Activated T-cell treated with anti-CD3 and anti-CD28 coated beads, Interleukin-2, amount 50 U/mL, for 48 hours (primary cell): ENCODE data around the gene PCDHA1.

ENCODE experiments used
- DNase-seq, 2 experiments: peaks; one replicate each; pipeline ENCODE4 v3.0.0-alpha.2; 2020

PCDHA1 gene

DNA sequence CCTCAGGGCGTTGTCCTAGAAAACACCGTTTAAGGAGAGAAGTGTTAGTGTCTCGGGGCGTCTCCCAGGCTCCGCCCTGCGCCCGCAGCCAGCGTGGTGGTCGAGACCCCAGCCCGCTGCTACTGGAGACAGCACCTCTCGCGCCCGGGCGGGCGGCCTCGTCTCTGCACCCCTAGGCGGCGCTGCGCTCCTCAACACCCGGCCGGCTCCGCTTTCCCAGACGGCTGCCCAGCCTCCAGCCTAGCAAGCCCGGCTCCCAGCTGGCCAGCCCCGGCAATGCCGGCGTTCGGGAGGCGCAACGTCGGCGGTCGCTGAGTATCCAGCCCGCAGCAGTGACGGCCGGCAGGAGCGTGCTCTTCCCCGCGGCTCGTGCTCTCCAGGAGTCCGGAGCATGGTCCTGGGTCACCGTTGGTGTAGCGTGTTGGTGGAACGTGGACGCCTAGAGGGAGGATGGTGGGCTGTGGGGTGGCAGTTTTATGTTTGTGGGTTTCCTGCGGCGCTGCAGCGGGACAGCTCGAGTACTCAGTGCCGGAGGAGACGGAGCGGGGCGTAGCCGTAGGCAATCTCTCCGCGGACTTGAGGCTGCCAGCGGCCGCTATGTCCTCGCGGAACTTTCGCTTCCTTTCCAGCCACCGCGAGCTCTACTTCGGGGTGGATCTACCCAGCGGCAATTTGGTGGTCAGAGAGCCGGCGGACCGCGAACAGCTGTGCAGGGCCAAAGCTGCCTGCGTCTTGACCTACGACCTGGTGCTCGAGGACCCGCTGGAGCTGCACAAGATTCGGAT, 140.7 kb downstream of the PCDHA1 start:
- DNase-seq = peak; percentile 53 to 63

DNA sequence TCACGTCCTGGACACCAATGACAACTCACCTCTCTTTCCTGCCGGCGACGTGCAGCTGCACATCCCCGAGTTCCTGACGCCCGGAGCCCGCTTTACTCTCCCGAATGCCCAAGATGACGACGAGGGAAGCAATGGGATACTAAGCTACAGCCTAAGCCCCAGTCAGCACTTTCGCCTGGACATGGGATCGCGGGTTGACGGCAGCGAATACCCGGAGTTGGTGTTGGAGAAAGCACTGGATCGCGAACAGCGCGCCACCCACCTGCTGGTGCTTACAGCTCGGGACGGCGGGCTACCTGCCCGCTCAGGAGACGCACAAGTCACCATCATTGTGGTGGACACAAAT, 141.3 kb downstream of the PCDHA1 start:
- no peak for DNase-seq

GRCh38 chr5:140934964-140935606, 149.1 kb downstream of the PCDHA1 start:
- DNase-seq = no peak

DNA sequence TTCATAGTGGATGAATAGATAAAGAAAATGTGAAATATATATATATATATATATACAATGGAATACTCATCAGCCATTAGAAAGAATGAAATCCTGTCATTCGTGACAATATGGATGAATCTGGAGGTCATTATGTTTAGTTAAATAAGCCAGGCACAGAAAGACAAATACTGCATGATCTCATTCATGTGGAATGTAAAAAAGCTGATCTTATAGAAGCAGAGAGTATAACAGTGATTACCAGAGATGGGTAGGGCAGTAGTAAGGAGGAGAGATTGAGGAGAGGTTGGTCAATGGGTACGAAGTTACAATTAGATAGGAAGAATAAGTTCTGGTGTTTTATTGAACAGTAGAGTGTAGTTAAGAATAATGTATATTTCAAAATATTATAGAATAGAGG, 160.6 kb downstream of the PCDHA1 start:
- no peak for DNase-seq

DNA sequence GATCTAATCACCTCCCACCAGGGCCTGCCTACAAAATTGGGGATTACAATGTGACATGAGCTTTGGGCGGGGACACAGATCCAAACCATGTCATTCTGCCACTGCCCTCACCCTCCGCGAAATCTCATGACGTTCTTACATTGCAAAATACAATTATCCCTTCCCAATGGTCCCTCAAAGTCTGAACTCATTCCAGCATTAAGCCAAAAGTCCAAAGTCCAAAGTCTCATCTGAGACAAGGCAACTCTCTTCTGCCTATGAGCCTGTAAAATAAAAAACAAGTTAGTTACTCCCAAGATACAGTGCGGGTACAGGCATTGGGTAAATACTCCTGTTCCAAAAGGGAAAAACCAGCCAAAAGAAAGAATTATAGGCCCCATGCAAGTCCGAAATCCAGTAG, 165.7 kb downstream of the PCDHA1 start:
- DNase-seq = no peak

- DNase-seq = no peak
These were observed 167.3 kb downstream of the PCDHA1 start for GRCh38 chr5:140953234-140953633.

GRCh38 chr5:140962190-140962589, 176.2 kb downstream of the PCDHA1 start:
- no peak for DNase-seq

DNA sequence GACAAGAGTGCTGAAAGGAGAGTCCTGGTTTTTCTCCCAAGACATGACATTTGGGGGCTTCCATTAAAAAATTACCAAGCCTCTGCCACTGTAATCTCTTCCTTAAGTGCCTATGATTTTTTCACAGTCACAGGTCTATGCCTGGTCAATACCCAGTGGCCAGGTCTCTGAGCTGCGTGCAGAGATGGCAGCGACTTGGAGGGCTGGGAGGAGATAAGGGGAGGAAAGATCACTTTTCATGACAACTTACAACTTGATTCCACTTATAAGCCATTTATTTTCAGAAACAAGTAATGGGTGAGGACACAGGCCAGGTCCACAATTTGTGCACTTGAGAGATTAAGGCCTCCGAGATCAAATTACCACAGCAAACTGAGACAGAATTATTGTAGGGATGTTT, 178.4 kb downstream of the PCDHA1 start:
- DNase-seq = no peak

DNA sequence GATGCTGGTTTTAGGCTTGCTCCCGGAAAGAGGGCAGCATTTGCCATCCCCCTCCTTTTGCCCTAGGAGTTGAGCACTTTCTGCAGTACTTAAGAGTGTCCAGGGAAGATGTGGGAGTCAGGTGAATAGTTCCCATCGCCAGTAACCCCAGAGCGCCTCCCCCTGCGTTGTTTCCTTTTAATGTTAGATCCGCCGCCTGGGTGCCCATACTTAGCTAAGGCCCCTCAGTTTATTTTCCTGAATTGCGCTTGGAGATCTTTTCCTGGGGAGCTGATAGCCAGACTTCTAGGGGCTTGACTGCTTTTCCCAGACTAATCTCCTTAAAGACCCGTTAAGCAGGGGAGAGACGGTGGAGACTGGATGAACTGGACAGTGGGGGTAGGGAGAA, 180.0 kb downstream of the PCDHA1 start:
- no peak for DNase-seq

DNA sequence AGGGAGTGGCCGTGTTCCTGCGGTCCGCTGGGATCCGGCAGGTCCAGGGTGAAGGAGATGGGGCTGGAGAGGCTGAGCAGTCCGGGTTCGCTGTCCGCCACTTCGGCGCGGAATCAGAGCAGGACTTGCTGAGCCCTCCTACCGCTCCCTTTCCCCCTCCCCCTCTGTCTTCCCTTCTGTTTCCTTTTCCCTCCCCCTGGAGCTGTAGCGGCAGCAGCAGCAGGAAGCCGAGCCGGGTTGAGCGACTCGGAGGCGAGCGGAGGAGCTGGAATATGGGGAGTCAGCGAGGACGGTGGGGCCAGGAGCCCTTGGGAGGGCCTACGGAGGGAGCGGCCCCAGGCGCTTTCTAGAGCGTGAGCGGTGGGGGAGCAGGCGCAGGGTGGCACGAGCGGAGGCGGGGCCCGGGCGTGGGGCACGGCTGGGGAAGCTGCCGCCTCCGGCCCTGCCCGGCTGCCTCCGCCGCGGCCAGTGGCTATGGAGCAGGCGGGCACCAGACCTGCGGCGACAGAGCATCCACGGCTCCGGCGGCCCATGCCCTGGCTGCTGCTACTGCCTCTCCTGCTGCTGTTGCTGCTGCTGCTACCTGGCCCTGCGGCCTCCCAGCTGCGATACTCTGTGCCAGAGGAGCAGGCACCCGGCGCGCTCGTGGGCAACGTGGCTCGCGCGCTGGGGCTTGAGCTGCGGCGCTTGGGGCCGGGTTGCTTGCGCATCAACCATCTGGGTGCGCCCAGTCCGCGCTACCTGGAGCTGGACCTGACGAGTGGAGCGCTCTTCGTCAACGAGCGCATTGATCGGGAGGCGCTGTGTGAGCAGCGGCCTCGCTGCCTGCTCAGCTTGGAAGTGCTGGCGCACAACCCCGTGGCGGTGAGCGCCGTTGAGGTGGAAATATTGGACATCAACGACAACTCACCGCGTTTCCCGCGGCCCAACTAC, 180.6 kb downstream of the PCDHA1 start, which contains the start of gene PCDHAC2:
Gene PCDHAC2, plus strand, starts transcription at position 184 of the 933 bp plus-strand sequence. Its CDS starts 291 bp downstream, at position 475.
- no peak for DNase-seq

DNA sequence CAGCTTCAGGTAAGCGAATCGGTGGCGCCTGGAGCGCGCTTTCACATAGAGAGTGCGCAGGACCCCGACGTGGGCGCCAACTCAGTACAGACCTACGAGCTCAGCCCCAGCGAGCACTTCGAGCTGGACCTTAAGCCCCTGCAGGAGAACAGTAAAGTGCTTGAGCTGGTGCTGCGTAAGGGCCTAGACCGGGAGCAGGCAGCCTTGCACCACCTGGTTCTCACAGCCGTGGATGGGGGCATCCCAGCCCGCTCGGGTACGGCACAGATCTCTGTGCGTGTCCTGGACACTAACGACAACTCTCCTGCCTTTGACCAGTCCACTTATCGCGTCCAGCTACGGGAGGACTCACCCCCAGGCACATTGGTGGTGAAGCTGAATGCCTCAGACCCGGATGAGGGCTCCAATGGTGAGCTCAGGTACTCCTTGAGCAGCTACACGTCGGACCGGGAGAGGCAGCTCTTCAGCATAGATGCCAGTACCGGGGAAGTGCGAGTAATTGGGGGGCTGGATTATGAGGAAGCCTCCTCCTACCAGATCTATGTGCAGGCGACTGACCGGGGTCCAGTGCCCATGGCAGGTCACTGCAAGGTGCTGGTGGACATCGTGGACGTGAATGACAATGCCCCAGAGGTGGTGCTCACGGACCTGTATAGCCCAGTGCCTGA, 181.4 kb downstream of the PCDHA1 start:
- no peak for DNase-seq

GRCh38 chr5:140969880-140970279, 183.9 kb downstream of the PCDHA1 start:
- DNase-seq = no peak

GRCh38 chr5:140973550-140973949, 187.6 kb downstream of the PCDHA1 start:
- no peak for DNase-seq

GRCh38 chr5:140977003-140977402, 191.1 kb downstream of the PCDHA1 start:
- no peak for DNase-seq

DNA sequence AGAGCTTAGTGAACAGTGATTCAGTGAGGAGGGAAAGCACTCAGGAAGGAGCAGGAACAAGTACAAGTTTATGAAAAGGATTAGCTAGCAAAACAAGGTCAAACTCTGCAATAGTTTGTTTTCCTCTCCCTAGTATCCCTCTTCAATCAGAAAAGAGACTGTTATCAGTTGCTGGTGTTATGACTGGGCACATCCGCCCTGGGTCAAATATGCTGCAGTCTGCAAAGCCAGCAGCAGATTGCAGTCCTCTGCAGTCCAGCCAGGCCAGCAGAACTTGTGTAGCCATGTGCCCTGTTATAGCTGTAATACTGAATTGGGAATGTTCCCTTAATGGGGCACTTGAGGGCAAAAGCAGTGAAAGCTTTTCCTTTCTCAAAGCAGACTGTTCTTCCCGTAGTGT, 192.3 kb downstream of the PCDHA1 start:
- DNase-seq = no peak

DNA sequence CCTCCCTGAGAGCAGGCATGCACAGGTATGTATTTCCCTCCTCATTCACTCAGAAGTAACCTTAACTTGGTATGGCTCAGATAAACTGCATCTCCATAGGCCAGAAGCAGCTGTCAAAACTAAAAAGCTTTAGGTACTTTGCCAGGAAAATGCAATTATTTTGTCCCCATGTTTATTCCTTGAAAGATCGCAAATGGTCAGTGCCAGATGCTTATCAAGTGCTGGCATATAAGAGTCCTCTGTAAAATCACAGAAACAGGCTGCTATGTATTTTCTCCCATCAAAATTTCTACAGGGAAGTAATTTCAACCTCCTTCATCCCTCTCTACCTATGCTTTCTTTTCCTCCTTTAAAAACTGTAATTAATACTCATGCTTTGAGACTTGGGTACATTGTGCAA, 193.0 kb downstream of the PCDHA1 start:
- DNase-seq = no peak

DNA sequence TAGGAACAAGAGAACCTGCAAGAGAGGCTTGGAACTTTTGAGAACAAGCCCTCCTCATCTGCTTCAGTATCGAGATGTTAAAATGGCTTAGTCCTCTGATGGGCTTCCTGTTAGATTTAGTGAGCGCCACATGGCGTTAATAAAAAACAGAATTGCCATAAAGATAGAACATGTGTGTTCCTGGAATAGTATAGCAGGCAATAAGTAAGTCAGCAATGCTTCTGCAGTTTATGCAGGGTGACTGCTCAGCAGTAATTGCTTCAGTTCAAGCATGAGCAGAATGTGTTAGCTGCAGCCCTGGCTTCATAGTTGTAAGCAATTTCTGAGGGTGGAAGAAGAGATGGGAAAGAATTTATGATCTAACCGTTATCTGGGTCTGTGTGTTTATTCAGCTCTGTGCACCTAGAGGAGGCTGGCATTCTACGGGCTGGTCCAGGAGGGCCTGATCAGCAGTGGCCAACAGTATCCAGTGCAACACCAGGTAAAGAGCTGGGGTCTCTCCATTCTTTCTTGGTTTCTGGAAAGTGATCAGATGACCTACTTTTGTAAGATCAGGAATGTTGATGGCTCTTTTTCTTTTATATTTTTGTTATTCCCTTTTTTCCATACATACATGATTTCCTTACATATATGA, 196.3 kb downstream of the PCDHA1 start:
- no peak for DNase-seq

DNA sequence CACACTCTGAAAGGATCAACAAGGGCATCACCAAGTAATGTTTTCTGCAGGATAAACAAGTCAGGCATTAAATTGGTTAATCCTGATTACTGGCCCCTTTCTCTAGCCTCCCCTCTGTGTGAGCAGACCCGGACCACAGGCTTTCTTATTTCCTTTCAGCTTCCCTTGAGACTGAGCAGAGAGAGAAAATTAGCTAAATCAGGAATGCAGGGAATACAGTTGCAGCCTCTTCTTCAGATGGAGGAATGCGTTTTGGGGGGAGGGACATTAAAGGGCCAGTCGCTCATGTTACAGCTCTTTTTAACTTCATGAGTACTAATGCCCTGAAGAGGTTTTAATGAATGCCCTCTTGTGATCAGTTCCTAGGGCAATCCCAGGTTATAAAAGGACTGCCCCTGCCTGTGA, 200.2 kb downstream of the PCDHA1 start:
- no peak for DNase-seq

DNA sequence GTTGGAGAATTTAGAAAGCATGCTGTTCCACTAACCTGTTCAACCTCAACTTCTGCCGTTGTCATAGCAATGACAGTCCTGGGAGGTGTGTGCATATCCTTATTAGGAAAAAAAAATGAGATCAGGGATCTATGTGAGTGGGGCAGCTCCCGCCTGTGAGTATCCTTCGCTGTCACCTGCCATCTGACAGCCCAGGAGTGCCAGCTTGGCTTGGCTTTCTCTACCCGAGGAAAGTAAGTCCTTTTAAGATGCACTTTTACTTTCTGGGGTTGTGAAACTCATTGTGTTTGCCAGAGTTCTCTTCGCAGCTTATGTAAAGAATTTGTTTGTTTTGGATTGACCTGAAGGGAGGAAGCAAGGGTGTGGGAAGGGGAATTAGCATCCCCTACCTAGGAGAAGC, 202.2 kb downstream of the PCDHA1 start:
- DNase-seq = no peak

DNA sequence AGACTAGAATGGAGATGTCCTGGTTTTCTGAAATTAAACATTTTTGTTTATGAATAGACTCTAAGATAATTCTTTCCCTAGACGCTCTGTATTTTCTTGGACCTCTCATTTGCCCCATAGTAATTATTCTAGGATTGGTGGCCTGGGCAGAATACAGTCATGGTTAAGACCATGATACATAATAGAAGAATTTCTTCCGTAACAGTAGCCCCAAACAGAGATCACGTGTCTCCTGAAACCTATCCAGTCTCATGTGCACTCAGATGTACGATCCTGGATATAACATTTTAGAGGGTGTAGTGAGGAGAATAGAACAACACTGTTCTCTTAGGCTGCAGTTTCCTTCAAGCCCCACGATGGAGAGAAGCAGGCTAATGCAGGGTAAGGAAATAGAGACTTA, 202.7 kb downstream of the PCDHA1 start:
- no peak for DNase-seq

GRCh38 chr5:140989254-140990020, 203.5 kb downstream of the PCDHA1 start:
- DNase-seq = no peak

DNA sequence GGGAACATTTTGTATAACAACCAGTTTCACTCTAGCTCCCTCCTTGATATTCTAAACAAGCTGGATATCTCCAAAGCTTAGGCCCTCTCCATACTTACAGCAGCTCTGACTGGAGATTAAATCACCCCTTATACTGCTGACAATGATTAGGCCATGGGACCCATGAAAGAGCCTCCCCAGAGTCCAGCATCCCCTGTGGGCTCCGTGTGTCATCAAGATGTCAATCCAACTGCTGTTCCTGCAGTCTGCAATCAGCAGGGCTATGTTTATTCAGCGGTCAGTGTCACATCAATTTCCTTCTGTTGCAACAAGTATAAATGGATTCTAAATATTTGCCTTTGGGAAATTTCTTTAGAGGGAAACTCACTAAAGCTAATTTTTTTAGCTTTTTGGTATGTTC, 206.9 kb downstream of the PCDHA1 start:
- DNase-seq = no peak
